Stimulated activated CD4-positive, alpha-beta T cell treated with anti-CD3 and anti-CD28 coated beads, Interleukin-2, amount 100 ng/mL, for 48 hours (primary cell): ENCODE measurements around the gene ALG3.

Experiments used
- DNase-seq, 2 donors: peaks; one replicate each; pipeline ENCODE4 v3.0.0-alpha.2; 2020

ALG3 gene

DNA sequence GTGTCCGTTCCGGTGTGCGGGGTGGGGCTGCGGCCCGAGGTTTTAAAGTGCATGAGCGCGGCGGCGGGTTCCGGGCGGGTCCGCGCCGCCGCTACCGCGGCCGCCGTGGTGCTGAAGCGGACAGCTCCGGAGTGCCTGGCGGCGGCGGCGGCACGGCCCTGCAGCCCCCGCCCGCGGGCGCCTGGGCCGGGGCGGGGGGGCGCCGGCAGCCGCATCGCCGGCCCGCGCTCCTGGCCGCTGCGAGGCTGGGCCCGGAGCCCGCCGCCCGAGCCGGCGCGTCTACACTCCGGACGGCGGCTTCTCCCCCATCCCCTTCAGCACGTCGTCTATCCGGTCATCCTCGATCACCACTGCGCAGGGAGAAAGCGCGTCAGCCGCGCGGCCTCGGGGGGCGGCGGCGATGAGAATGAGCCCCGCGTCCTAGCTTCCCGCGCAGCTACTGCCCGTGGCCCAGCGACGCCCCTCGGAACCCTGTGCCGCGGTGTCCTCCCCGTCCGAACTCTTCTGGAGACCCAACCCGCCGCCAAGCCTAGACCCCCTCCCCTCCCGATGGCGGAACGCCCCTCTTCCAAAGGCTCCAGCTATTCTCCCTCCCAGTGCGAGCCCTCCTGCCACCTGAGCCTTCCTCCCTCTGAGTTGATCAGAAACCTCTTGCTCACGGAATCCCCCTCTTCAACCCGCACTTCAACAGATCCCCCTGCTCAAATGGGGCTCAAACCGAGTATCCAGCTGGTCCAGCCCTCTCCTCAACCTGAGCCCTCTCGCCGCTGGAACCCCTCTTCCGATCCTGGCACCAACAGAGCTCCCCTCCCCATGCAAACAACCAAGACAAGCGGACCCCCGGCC is 11.3 kb upstream of the ALG3 start:
- peak in 1 of 2 donors; percentile 30 for DNase-seq

DNA sequence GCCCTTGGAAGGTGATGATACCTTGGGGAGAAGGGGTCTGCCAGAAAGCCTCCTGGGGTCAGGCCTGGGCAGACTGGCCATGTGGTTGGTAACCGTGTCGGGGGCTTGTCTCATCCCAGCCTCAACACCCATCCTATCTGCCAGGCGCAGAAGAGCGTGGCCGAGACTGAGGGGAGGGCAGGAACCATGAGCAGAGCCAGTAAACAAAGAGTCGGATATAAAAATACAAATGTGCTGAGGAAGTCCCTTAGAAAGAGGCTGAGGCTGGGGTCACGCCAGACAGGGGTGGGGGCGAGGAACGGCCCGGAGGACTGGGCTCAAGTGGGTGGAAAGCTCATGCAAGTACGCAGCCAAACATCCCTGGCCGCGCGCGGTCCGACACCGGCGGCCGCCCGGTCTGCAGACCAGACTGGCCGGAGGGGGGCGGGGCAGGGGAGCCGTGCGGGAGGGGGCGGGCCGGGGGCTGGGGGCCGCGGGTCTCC is 10.7 kb upstream of the ALG3 start:
- DNase-seq: no peak

DNA sequence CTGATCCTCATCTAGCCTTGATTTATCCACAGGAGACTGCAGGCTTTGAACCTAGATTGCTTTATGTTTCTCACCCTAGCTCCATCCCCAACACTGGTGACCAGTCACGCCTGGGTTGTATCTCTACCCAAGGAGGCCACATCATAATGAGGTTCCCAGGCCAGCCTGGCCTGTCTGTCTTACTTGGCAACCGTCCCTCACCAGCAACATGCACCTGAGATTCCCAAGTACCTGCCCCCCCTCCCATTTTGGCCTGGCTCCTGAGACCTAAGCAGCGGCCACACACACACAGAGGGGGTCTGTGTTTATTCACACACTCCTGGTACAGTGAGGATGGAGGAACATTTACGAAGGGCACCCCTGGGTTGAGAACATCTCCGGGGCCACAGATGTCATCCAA is 10.2 kb upstream of the ALG3 start:
- DNase-seq: no peak

DNA sequence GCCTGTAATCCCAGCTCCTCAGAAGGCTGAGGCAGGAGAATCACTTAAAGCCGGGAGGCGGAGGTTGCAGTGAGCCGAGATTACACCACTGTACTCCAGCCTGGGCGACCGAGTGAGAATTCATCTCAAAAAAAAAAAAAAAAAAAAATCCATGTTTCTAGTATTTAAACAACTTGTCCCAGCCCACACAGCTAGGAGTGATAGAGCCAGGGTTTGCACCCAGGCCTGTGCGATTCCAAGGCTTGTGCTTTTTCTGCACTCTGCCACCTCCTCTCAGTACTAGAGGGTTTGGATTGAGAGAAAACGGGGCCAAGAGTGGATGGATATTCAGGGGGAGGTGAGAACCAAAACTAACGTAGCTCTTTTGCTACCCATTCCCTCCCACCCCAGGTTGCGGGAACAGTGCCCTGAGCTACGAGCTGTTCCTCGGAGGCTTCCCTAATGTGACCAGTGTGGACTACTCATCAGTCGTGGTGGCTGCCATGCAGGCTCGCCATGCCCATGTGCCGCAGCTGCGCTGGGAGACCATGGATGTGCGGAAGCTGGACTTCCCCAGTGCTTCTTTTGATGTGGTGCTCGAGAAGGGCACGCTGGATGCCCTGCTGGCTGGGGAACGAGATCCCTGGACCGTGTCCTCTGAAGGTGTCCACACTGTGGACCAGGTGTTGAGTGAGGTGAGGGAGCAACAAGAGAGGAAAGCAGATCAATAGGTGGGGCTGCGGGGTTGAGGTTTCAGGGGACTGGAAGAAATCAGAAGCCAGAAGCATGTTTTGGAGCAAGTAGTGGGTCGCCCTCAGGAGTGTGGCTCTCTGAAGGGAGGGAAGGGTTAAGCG is 8.5 kb upstream of the ALG3 start:
- no peak for DNase-seq

DNA sequence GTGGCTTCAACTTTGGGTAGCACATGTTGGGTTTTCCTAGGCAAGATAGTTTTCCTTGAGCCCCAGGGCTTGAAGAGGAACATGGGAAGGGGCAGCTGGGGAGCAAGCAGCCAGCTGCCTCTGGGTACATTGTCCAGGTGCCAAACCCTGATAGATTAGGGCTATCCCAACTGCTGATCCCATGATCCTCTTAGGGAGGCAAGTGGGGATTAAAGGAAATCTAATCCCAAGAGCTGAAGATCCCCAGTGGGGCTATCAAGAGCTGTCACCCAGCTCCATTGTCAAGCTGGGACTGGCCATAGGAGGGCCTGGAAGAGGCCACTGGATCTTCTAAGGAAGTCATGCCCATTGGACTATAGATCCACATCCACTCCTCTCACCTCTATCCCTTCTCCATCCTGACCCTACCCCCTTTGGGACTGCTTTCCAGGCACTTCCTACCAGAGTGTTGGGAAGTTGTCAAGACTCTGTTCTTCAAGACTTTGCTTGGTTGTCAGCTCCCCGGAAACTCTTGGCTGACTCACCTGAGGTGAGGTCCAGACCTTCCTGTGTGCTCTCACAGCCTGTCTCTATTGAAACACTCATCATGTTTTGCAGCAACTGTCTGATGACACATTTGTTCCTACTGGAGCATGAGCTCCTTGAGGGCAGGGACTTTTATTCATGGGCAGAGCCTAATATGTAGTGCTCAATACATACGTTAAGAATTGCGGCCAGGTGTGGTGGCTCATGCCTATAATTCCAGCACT is 6.7 kb upstream of the ALG3 start:
- no peak for DNase-seq

DNA sequence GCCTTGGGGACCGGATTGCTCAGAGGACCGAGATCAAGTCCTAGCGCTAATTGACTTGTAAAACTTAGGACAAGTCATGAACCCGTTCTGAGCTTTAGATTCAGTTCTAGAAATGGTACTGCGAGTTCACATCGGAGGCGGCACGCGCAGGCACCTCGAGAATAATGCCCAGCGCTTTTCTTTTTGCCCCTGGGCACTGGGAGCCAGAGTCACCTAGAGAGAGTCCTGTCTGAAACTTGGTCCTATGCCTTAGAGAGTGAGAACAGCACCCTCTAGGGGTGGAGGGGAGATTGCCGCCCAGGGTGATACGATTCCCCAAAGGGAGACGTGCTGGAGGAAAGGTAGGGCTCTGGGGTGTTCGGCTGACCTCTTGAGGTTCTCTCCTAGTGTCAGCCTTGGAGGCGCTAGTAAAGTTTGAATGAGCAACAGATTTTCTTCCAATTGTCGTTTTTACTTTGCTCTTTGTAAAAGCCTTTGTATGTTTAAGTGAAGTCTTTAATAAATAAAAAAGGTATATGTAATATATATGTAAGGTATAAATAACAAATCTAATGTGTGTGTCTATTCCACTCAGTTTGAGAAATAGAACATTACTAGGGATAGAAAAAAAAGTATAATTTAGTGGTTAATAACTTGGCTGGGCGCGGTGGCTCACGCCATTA is 1.5 kb upstream of the ALG3 start:
- DNase-seq: peak; percentile 87 to 95

DNA sequence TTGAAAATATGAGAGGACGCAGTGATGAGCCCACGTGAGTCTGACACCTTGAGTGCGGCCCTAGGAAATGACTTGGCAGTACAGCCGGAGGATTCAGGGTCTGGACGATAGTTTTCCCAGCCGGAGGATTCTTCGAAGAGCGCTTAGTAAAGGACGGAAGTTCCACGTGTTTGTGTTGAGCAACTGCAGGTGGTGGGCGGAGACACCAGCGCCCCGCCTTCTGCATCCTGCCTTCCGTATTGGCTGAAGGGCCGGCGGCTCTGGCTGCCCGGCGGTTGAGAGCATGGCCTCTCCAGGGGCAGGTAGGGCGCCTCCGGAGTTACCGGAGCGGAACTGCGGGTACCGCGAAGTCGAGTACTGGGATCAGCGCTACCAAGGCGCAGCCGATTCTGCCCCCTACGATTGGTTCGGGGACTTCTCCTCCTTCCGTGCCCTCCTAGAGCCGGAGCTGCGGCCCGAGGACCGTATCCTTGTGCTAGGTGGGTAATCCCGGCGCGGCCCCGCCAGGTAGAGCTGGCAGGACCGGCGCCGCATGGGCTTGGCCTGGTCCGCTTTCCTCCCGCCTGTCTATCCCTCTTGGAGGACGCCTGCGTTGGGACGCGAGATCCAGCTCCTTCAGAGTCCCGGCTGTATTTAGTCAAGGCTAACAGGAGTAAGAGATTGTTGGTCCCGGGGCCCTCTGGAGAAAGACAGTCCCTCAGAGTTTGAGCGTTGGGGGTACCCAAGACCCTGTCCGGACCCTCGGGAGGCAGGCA is 827 bp upstream of the ALG3 start, which contains the start of gene EEF1AKMT4:
EEF1AKMT4 (plus strand) TSS at position 261 of the 755 bp plus-strand sequence; CDS start at position 284, 23 bp downstream.
- DNase-seq: peak; percentile 88 to 89

DNA sequence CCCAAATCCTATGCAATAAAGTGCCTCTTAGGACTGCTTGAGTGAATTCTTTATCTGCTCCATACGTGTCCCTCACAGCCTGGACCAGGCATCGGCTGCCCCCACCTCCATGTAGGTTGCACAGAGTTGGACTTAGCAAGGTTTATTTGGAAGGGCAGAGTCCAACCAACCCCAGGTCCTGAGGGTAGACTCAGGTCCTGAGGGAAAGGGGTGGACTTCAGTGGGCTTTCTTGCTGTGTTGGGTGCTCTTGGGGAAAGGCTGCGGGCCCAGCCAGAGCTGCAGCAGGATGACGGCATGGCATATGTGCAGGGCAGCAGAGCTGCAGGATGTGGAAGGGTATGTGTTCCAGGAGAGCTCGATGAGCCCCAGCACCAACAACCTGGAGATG is 6.5 kb downstream of the ALG3 start:
- DNase-seq: no peak

DNA sequence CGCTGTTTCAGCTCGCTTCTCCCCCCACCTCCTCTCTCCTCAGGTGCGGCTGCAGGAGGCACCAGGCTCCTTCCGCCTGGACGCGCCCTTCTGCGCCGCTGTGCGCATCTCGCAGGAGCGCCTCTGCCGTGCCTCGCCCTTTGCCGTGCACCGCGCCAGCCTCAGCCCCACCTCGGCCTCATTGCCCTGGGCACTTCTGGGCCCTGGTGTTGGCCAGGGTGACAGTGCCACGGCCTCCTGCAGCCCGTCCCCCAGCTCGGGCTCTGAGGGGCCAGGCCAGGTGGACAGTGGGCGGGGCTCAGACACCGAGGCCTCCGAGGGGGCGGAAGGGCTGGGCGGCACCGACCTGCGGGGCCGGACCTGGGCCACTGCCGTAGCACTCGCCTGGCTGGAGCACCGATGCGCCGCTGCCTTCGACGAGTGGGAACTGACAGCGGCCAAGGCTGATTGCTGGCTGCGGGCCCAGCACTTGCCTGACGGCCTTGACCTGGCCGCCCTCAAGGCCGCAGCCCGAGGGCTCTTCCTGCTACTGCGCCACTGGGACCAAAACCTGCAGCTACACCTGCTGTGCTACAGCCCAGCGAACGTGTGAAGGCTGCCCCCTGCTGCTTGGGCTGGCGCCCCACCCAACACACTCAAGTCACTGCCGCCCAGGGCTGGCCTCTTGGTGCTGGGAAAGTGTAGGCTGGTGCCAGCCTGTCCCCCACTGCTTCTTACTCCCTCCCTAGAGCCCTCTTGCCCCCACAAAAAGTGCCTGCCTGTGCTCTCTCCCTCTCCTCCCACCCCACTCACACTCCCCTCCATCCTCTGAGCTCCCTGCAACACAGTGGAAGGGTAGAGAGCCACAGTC is 7.1 kb downstream of the ALG3 start:
- no peak for DNase-seq

DNA sequence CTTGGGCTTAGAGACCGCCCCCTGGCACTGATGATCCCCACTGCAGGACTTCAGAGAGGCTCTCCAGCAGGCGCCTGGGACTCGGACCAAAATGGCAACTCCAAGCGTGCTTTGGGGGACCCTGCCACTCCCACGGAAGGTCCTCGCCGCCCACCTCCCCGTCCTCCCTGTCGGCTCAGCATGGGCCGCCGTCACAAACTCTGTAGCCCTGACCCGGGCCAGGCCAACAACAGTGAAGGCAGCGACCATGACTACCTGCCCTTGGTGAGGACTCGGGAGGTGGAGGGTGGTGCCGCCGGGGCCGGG is 7.7 kb downstream of the ALG3 start:
- no peak for DNase-seq

DNA sequence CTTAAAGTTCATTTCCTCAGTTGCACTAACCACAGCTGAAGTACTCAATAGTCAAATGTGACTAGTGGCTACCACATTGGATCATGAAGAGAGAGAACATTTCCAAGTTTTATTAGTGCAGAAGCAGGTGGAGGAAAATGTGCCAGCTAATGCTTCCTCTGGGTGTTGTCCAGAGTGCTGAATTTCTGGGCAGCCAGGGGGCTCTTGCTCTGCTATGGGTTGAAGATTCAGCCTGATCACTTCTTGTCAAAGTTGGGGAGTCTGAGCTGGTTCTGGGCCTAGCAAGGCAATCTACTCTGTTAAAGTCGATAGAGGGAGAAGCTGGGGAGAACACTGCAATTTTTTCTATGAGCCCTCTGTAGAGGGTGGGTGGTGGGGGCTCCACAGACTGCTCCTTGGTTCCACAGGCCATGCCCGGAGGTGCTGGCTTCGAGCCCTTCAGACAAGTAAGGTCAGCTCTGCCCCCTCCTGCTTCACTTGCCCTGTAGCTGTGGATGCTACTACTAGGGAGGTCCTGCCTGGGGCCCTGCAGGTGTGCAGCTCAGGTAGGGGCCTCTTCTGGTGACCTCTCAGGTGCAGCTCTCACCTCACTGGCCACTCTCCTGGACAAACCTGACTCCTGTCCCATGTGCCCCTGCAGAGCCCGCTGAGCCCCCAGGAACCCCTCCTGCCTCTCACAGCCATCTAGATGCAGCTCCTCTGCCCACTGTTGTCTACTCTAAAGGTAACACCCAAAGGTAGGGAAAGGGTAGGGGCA is 8.2 kb downstream of the ALG3 start:
- DNase-seq: no peak

DNA sequence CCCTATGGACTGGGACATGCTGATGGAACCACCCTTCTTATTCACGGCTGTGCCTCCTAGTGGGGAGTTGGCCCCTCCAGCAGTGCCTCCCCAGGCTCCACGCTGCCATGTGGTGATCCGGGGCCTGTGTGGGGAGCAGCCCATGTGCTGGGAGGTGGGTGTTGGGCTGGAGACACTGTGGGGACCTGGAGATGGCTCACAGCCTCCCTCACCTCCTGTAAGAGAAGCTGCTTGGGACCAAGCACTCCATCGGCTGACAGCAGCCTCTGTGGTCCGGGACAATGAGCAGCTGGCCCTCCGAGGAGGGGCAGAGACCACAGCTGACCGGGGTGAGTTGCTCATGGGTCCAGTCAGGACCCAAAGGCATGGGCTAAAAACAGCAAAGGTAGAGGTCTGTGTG is 9.1 kb downstream of the ALG3 start:
- no peak for DNase-seq

DNA sequence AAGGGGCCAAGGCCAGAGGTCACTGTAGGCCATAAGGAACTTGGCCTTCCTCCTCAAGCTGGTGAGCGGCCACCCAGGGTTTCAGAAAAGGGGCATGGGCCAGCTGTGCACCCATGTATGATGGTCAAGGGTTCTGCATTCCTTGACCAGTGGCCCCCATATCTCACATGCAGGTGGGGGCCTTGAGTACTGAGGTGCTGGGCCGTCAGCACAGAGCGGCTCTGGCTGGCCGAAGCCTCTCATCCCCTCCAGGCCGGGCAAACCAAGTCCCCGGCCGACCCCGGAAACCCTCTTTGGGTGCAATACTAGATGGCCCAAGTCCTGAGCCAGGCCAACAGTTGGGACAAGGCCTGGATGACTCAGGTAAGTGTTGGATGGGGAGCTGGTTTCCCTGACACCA is 9.5 kb downstream of the ALG3 start:
- DNase-seq: no peak

DNA sequence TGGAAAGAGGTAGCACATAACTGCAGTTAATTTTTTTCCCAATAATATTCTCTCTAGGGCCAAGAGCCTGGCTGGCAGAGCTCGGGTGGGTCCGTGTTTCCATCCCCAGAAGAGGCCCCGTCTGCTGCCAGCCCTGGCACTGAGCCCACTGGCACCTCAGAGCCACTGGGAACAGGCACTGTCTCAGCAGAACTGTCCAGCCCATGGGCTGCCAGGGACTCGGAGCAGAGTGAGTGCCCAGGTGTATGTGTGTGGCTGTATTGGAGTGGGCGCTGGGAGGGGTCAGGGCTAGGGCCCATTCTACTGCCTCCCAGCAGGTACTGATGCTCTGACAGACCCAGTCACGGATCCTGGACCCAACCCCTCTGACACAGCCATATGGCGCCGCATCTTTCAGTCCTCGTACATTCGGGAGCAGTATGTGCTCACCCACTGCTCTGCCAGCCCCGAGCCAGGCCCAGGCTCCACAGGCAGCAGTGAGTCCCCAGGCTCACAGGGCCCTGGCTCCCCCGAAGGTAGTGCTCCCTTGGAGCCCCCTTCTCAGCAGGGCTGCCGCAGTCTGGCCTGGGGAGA is 10.4 kb downstream of the ALG3 start:
- DNase-seq: no peak

DNA sequence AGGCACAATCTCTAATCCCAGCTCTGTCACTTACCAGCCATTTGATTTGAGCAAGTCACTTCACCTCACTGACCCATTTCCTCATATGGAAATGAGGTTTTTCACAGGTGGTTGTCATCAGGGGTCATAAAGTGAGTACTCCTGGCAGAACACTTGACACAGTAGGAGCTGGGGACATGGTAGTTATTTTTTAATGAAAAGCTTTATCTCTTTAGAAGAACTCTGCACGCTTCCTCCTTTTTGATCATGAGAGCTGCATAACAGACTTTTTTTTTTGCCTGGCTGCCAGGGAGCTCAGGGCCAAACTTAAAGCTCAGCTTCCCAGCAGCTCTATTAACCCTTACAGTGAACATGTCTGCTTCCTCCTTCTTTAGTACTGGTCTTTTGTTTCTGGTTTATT is 11.0 kb downstream of the ALG3 start:
- DNase-seq: no peak

DNA sequence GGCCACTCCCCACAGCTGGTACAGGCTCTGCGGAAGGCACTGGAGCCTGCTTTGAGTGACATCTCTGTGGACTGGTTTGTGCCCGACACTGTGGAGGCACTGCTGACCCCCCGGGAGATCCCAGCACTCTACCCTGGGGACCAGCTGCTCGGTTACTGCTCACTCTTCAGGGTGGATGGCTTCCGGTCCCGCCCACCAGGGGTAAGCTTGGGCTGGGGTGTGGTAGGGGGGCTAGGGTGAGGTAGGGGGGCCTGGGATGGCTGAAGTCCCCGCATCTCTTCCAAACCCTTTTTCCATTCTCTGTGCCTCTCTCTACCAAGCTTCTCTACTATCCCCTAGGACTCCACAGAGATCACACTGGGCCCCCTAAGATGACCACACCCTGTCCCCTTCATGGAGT is 11.6 kb downstream of the ALG3 start:
- DNase-seq: no peak

DNA sequence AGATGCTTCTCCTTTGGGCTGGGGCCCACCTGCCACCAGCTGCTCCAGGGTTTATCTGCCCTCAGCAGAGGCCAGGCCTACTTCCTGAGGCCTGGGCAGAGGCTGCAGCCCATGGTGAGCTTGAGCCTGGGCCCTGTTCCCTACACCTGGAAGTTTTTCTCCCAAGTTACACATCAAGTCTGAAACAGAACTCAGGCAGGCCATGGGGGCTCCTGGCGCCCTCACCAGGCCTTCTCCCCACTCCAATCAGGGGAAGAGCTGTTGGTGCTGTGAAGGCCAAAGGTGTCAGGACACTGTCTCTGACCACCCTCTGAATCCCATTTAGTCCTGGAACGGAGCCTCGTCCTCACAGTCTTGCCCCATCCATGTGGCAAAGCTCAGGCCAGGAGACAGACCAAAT is 12.1 kb downstream of the ALG3 start:
- no peak for DNase-seq

DNA sequence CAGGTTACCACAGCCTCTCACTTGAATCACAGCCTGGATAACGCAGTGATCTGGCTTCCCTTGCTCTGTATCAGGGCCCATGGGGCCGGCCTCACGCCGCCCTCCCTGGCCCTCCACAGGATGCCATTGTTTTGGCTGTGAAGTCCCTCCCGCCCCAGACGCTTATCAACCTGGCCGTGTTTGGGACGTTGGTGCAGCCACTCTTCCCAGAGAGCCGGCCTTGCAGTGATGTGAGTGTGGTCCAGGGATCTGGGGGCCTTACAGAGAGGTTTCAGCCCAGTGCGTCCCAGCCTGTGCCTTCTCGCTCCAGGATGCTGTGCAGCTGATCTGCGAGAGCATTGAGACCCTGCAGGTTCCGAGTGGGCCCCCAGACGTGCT is 12.7 kb downstream of the ALG3 start:
- DNase-seq: no peak

DNA sequence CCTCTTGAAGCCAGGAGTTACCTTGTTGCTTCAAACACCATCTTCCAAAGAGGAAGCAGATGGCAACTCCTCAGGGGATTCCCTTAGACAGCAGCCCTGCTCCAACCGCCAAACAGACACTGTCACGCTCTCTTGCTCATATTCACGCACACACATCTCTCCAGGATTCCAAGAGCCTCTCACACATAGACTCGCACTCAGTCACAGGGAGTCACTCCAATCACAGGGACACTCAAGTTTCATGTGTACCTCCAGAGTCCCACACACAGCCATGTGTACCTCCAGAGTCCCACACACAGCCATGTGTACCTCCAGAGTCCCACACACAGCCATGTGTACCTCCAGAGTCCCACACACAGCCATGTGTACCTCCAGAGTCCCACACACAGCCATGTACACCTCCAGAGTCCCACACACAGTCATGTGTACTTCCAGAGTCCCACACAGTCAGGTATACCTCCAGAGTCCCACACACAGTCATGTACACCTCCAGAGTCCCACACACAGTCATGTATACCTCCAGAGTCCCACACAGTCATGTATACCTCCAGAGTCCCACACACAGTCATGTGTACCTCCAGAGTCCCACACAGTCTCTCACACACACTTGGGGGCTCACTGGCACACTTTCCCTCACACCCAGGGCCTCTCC is 13.3 kb downstream of the ALG3 start:
- no peak for DNase-seq
